Loucy (cell line): ENCODE measurements around the gene GRHPR.

Experiments used
- H2AFZ ChIP-seq: fragments of 200-600 bp; sonication (generic); 2 replicates; pipeline ENCODE4 v1.6.0; 2016; ENCODE audit warnings: antibody characterized with exemption, mild to moderate bottlenecking, low read length, moderate library complexity
- H3F3A ChIP-seq: fragments of 200-600 bp; 2 replicates; pipeline ENCODE4 v1.6.0; 2016; ENCODE audit warnings: antibody characterized with exemption, low read depth, mild to moderate bottlenecking
- H3K27me3 ChIP-seq: fragments of 200-600 bp; sonication (generic); 2 replicates; pipeline ENCODE4 v1.6.1; 2014; ENCODE audit warnings: low read length, mild to moderate bottlenecking; ENCODE audit not compliant: insufficient read depth, poor library complexity, severe bottlenecking
- H3K36me3 ChIP-seq: fragments of 200-600 bp; sonication (generic); 2 replicates; pipeline ENCODE4 v1.6.1; 2016; ENCODE audit warnings: low read length; ENCODE audit not compliant: insufficient read depth
- H3K4me1 ChIP-seq: fragments of 200-600 bp; sonication (generic); 2 replicates; pipeline ENCODE4 v1.5.1; 2014; ENCODE audit warnings: low read length, mild to moderate bottlenecking; ENCODE audit not compliant: insufficient read depth, poor library complexity, severe bottlenecking
- H3K4me2 ChIP-seq: fragments of 200-600 bp; sonication (generic); 2 replicates; pipeline ENCODE4 v1.6.0; 2014; ENCODE audit warnings: antibody characterized with exemption, low read length, low read depth, mild to moderate bottlenecking; ENCODE audit not compliant: poor library complexity, severe bottlenecking
- H3K4me3 ChIP-seq: fragments of 200-600 bp; sonication (generic); 2 replicates; pipeline ENCODE4 v1.5.1; 2014; ENCODE audit warnings: low read length, mild to moderate bottlenecking, mixed read lengths; ENCODE audit not compliant: poor library complexity, severe bottlenecking
- H3K79me2 ChIP-seq: fragments of 200-600 bp; sonication (generic); 2 replicates; pipeline ENCODE4 v1.6.1; 2014; ENCODE audit warnings: low read length; ENCODE audit not compliant: insufficient read depth
- H3K9ac ChIP-seq: fragments of 200-600 bp; sonication (generic); 2 replicates; pipeline ENCODE4 v1.6.0; 2014; ENCODE audit warnings: mild to moderate bottlenecking, low read depth, low read length, moderate library complexity; ENCODE audit not compliant: poor library complexity, severe bottlenecking
- H3K9me2 ChIP-seq: fragments of 200-600 bp; sonication (generic); replicated peaks from 2 replicates; pipeline ENCODE4 v1.6.1; 2016; ENCODE audit warnings: low read depth, low read length, mixed read lengths
- H3K9me3 ChIP-seq: fragments of 200-600 bp; sonication (generic); 2 replicates; pipeline ENCODE4 v1.6.1; 2014; ENCODE audit warnings: mild to moderate bottlenecking, antibody characterized with exemption, low read length, low read depth; ENCODE audit not compliant: insufficient read depth
- H4K20me1 ChIP-seq: fragments of 200-600 bp; sonication (generic); 2 replicates; pipeline ENCODE4 v1.6.0; 2014; ENCODE audit warnings: antibody characterized with exemption, low read length, mild to moderate bottlenecking; ENCODE audit not compliant: insufficient read depth, poor library complexity, severe bottlenecking
- EZH2phosphoT487 ChIP-seq: fragments of 200-600 bp; IDR thresholded peaks from 2 replicates; pipeline ENCODE4 v1.6.1; 2018; ENCODE audit warnings: antibody characterized with exemption, mild to moderate bottlenecking, moderate library complexity, borderline replicate concordance
- TF ChIP-seq, protein P1 (sequence below): fragments of 200-600 bp; sonication (generic); conservative IDR thresholded peaks from 2 replicates; pipeline ENCODE4 v1.5.1; 2014; ENCODE audit warnings: mild to moderate bottlenecking, antibody characterized with exemption, low read length

GRHPR gene

GRCh38 chr9:37421914-37422288 lies 595 bp upstream of the GRHPR start:
- Histone ChIP-seq H3K79me2 (peaks cover 48% of the 10 kb centered on the region), H3F3A (no peaks in the 10 kb centered on the region), H3K9me3 (no peaks in the 10 kb centered on the region), H3K4me3 (peak overlapping the region; percentile 99), H2AFZ (peak overlapping the region; percentile 98), H3K4me2 (peak overlapping the region; percentile 86), H3K4me1 (peaks cover 25% of the 10 kb centered on the region), H3K9ac (peak overlapping the region; percentile 97), H3K9me2 (no peaks in the 10 kb centered on the region), H4K20me1 (peaks cover 24% of the 10 kb centered on the region), H3K36me3 (no peaks in the 10 kb centered on the region; the same call in 1 of the 2 replicates), H3K27me3 (no peaks in the 10 kb centered on the region)
- TF ChIP-seq, protein P1, sequence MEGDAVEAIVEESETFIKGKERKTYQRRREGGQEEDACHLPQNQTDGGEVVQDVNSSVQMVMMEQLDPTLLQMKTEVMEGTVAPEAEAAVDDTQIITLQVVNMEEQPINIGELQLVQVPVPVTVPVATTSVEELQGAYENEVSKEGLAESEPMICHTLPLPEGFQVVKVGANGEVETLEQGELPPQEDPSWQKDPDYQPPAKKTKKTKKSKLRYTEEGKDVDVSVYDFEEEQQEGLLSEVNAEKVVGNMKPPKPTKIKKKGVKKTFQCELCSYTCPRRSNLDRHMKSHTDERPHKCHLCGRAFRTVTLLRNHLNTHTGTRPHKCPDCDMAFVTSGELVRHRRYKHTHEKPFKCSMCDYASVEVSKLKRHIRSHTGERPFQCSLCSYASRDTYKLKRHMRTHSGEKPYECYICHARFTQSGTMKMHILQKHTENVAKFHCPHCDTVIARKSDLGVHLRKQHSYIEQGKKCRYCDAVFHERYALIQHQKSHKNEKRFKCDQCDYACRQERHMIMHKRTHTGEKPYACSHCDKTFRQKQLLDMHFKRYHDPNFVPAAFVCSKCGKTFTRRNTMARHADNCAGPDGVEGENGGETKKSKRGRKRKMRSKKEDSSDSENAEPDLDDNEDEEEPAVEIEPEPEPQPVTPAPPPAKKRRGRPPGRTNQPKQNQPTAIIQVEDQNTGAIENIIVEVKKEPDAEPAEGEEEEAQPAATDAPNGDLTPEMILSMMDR, result no peak
- TF ChIP-seq EZH2phosphoT487, result no peak

DNA sequence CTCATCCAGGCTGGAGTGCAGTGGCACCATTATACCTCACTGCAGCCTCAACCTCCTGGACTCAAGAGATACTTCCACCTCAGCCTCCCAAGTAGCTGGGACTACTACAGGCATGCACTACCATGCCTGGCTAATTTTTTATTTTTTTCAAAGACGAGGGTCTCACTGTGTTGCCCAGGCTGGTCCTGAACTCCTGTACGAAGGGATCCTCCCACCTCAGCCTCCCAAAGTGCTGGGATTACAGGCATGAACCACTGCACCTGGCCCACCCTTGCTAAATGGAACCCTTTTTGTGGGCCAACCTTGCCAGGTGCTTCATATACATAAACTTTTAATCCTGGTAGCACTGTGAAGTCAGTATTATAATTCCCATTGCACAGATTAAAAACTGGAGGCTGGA lies 1.0 kb downstream of the GRHPR start:
- Histone ChIP-seq H3K9me2 (no peaks in the 10 kb centered on the region), H4K20me1 (peaks cover 24% of the 10 kb centered on the region), H3K4me1 (peaks cover 25% of the 10 kb centered on the region), H3K4me2 (peak overlapping the region; percentile 86), H3F3A (no peaks in the 10 kb centered on the region), H3K9me3 (no peaks in the 10 kb centered on the region), H3K27me3 (no peaks in the 10 kb centered on the region), H2AFZ (no peak overlapping the region), H3K4me3 (peak overlapping the region; percentile 99), H3K9ac (peak overlapping the region; percentile 97), H3K36me3 (peaks cover 8% of the 10 kb centered on the region; the same call in 1 of the 2 replicates), H3K79me2 (peaks cover 48% of the 10 kb centered on the region)
- no peak for TF ChIP-seq EZH2phosphoT487
- TF ChIP-seq, protein P1, result no peak

- no peak overlapping the region for H2AFZ ChIP-seq
- TF ChIP-seq, protein P1, result no peak
- TF ChIP-seq EZH2phosphoT487, result no peak
- H3K4me2 ChIP-seq, result peak overlapping the region; percentile 86
- peaks cover 25% of the 10 kb centered on the region for H3K4me1 ChIP-seq
- peaks cover 48% of the 10 kb centered on the region for H3K79me2 ChIP-seq
- H3F3A ChIP-seq, result no peaks in the 10 kb centered on the region
- peaks cover 24% of the 10 kb centered on the region for H4K20me1 ChIP-seq
- H3K9me3 ChIP-seq, result no peaks in the 10 kb centered on the region
- H3K4me3 ChIP-seq, result peak overlapping the region; percentile 99
- no peaks in the 10 kb centered on the region for H3K9me2 ChIP-seq
- peaks cover 11% of the 10 kb centered on the region; the same call in 1 of the 2 replicates for H3K36me3 ChIP-seq
- H3K27me3 ChIP-seq, result no peaks in the 10 kb centered on the region
- peak overlapping the region; percentile 97 for H3K9ac ChIP-seq
Measured at GRCh38 chr9:37424204-37424685, 1.7 kb downstream of the GRHPR start.
